ENCODE measurements around the gene GRM5. TPM values are rescaled to one million over a fixed set of nuclear protein-coding genes. Genes with fewer than 3 reads are reported as not detected.
"Not testable (repeated sequence)": the region's sequence is repeated elsewhere in the genome, so short reads cannot be mapped to it uniquely, and the experiment has no call there.

The GRM5 gene
- total RNA-seq, 4 donors from 2014 or later = not detected

DNA sequence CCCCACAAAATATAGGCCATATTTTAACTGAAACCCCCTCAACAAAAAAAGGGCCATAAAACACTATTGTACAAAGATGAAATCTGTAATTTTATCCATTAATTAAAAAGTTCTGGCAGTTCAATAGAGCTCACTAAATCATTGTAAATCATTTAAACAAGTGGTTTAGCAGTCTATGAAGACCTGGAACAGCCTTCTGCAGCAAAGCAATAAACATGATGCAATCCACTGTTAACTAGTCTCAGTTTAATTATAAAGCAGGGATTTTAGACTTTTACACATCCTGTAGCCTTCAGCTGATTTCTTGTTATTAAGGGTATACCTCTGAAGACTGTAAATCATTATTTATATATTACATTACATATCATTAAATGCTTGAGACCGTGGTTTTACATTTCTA is 8.4 kb downstream of the GRM5 start:
- H3K27me3 ChIP-seq, H3K36me3 ChIP-seq, H3K4me1 ChIP-seq, H3K9me3 ChIP-seq, ATAC-seq, H3K4me3 ChIP-seq, H3K27ac ChIP-seq: not testable (repeated sequence)
- 71 to 92% methylated on average over 1 of the region's 1 CpG for WGBS, 2 donors (ENCODE audit: low coverage in 1 of 2)

DNA sequence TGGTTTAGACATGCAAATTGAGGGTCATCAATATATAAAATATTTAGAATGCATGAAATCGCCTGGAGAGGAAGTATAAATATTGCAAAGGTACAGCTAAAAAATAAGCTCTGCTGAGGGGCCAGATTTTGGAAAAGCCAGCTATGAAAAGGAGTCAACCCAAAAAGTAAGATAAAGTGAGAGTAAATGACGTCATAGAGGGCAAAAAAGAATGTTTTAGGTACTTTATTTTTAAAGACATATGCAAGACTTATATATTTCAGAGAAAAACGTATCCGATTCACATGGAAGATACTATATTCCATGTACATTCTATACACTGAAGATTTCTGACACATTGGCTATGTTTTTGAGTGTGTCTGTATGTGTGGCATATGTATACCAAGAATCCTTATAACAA is 13.6 kb downstream of the GRM5 start:
- H3K36me3 ChIP-seq = no peaks in the 10 kb centered on the region
- no peaks in the 10 kb centered on the region for H3K4me1 ChIP-seq
- TF ChIP-seq POLR2AphosphoS5 (IDR thresholded peaks at IDR 0.05) (no peak), POLR2A (IDR thresholded peaks at IDR 0.05) (no peak), EP300 (IDR thresholded peaks at IDR 0.05) (no peak)
- TF ChIP-seq, protein P1, sequence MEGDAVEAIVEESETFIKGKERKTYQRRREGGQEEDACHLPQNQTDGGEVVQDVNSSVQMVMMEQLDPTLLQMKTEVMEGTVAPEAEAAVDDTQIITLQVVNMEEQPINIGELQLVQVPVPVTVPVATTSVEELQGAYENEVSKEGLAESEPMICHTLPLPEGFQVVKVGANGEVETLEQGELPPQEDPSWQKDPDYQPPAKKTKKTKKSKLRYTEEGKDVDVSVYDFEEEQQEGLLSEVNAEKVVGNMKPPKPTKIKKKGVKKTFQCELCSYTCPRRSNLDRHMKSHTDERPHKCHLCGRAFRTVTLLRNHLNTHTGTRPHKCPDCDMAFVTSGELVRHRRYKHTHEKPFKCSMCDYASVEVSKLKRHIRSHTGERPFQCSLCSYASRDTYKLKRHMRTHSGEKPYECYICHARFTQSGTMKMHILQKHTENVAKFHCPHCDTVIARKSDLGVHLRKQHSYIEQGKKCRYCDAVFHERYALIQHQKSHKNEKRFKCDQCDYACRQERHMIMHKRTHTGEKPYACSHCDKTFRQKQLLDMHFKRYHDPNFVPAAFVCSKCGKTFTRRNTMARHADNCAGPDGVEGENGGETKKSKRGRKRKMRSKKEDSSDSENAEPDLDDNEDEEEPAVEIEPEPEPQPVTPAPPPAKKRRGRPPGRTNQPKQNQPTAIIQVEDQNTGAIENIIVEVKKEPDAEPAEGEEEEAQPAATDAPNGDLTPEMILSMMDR (IDR thresholded peaks at IDR 0.05) = no peak
- H3K27ac ChIP-seq = no peak overlapping the region
- no peaks in the 10 kb centered on the region for H3K27me3 ChIP-seq
- WGBS, 2 donors (ENCODE audit: low coverage in 1 of 2) = 70 to 77% methylated on average over 4 of the region's 4 CpGs
- no peaks in the 10 kb centered on the region for H3K9me3 ChIP-seq
- no peak for ATAC-seq
- H3K4me3 ChIP-seq = no peak overlapping the region

DNA sequence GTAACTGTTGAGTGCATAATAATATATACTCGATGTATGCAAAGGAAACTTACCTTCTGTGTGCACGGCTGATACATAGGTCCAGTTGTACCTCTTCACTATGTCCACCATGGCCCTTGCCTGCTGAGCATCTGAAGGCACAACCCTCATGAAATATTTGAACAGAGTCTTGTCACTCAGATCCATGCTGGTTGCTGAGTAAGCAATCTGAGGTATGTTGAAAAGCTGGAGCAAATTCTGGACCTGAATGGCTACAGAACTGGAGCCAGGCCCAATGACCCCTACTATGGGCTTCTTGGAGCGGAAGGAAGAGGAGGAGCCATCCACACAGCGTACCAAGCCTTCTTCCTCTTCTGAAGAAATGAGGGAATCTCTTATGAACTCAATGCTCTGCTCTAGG is 18.6 kb downstream of the GRM5 start:
- ATAC-seq, H3K36me3 ChIP-seq, H3K27ac ChIP-seq, H3K9me3 ChIP-seq, H3K4me1 ChIP-seq, H3K27me3 ChIP-seq, H3K4me3 ChIP-seq: not testable (repeated sequence)
- WGBS, 2 donors (ENCODE audit: low coverage in 1 of 2) = 91 to 96% methylated on average over 2 to 4 of the region's 4 CpGs

DNA sequence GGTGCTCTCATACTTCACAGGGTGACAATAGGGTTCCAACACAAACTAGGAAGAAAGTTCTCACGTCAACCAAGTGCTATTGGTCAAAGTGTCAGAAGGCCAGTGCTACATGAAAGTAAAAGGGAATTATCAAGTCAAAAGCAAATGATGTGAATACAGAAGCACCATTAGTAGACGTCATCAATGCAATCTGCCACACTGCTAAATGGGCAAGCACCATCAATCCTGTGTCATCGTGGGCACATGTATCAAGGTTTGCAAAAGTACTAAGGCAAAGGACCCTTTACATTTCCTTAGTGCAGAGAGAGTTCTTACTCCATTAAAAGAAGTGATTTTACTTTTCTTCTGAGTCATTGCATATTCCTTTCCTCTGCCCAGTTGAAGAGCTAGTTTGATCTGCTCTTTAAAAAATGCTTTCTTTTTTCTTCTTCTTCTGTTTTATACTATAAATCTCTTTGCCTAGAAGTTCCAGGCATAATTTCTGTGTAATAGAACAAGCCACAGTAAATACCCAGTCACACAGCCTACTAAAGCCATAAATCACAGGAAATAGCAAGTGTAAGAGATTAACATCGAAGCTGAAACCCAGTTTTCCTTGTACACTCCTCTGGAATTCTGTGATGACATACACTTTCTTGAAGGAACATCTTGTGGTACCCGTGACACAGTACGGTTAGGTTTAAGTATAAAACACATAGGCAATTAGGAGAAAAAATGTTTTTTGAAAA is 21.8 kb downstream of the GRM5 start:
- not testable (repeated sequence) for H3K27me3 ChIP-seq, H3K4me1 ChIP-seq, H3K4me3 ChIP-seq, ATAC-seq, H3K27ac ChIP-seq, H3K9me3 ChIP-seq, H3K36me3 ChIP-seq
- WGBS, 2 donors (ENCODE audit: low coverage in 1 of 2) = 59 to 81% methylated on average over 5 of the region's 6 CpGs

DNA sequence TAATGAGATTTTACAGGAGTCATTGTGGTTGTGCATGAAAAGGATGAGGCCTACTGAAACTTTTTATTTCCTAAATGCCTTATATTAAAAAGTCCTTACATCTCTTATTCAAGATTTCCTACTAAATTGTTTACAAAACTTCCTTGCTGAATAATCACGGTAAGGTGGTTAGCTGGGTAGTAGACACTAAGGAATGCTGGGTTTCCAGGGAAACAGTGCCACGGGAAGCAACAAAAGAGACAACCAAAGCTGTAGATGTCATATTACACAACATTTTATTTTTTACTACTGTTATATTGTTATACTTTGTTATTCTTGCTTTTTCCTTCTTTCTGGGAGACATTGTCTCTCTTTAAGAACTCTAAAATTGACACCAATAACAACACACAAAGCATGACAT is 36.1 kb downstream of the GRM5 start:
- H3K27me3 ChIP-seq, ATAC-seq, H3K4me1 ChIP-seq, H3K9me3 ChIP-seq, H3K36me3 ChIP-seq, H3K4me3 ChIP-seq, H3K27ac ChIP-seq: not testable (repeated sequence)
- 77 to 79% methylated on average over 2 of the region's 2 CpGs for WGBS, 2 donors (ENCODE audit: low coverage in 1 of 2)

DNA sequence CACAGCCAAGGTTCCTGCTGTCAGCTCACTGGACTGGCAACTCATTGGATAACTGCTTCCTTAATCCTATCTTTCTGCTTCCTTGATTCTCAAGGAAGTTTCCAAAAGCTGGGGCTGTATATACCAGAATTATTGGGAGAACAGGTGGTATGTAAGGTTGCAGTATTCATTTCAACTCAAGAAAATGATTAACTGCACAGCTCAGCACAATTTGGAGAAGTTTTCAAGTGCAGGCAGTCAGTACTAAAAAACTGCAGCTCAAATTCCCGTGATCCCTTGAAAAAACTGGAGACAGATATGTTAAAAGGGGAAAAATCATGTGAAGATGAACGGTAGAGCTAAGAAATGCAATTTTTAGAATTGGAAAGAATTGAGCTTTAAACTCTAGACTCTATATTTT is 44.4 kb downstream of the GRM5 start:
- no peak overlapping the region for H3K4me3 ChIP-seq
- H3K4me1 ChIP-seq = no peaks in the 10 kb centered on the region
- TF ChIP-seq POLR2AphosphoS5 (IDR thresholded peaks at IDR 0.05) (no peak), POLR2A (IDR thresholded peaks at IDR 0.05) (no peak), EP300 (IDR thresholded peaks at IDR 0.05) (no peak)
- TF ChIP-seq, protein P1 (IDR thresholded peaks at IDR 0.05) = no peak
- no peaks in the 10 kb centered on the region for H3K27me3 ChIP-seq
- no peaks in the 10 kb centered on the region for H3K9me3 ChIP-seq
- 66 to 89% methylated on average over 2 of the region's 2 CpGs for WGBS, 2 donors (ENCODE audit: low coverage in 1 of 2)
- H3K27ac ChIP-seq = no peak overlapping the region
- no peaks in the 10 kb centered on the region for H3K36me3 ChIP-seq
- ATAC-seq = no peak

DNA sequence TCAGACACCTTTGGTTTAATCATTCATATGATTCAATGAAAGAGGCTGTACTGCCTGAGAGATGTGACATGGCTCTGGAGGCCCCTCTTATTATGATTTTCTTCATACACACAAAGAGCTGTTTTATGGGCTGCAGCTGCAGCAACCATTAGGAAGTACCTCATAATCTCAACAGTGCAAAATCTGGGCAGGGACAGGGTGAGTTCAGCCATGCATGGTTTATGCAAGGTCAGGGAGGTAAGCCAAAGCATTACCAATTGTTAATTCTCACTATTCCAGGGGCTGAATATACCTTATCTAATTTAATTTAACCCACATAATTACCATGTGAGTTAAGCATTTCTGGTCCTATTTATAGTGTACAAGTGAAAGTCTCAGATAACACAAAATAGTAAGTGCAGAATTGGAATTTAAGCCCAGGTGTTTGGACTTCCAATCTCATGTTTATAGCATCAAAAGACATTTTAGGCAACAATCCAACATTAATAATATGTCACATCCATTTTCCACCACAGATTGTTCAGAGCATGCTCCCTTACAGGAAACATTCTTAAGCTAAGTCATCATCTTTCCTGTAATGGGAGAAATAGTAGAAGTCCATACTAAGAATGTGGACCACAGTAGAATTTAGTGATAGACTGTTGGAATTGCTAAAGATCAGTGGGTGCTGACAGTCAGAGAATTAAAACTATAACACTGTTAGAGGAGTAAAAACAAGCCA is 45.8 kb downstream of the GRM5 start:
- not testable (repeated sequence) for ATAC-seq, H3K4me1 ChIP-seq, H3K4me3 ChIP-seq, H3K9me3 ChIP-seq, H3K36me3 ChIP-seq, H3K27ac ChIP-seq, H3K27me3 ChIP-seq
